Measurements from ENCODE around the gene PCDHGB7.
A peak's percentile ranks its signal among the peaks of the same experiment; 100 is the strongest.
"Not testable (repeated sequence)": the region's sequence is repeated elsewhere in the genome, so short reads cannot be mapped to it uniquely, and the experiment has no call there.

PCDHGB7 gene

GRCh38 chr5:141397756-141398551 is 19.5 kb upstream of the PCDHGB7 start, which contains the start of gene PCDHGB5:
TSS of gene PCDHGB5 (plus strand) at chr5:141397947. CDS start at chr5:141398128, 181 bp downstream.
- not testable (repeated sequence) for DNase-seq (ENCODE audit: low read depth in 2 of 2)

DNA sequence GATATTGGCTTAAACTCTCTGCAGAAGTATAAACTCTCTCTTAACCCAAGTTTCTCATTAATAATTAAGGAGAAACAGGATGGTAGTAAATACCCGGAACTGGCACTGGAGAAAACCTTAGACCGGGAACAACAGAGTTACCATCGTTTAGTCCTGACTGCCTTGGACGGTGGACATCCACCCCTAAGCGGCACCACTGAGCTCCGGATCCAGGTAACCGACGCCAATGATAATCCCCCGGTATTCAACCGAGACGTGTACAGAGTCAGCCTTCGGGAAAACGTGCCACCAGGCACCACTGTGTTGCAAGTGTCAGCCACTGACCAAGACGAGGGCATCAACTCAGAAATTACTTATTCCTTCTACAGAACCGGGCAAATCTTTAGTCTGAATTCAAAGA is 18.9 kb upstream of the PCDHGB7 start:
- no peak for DNase-seq (ENCODE audit: low read depth in 2 of 2)

GRCh38 chr5:141399555-141400258 is 17.8 kb upstream of the PCDHGB7 start:
- no peak for DNase-seq (ENCODE audit: low read depth in 2 of 2)

DNA sequence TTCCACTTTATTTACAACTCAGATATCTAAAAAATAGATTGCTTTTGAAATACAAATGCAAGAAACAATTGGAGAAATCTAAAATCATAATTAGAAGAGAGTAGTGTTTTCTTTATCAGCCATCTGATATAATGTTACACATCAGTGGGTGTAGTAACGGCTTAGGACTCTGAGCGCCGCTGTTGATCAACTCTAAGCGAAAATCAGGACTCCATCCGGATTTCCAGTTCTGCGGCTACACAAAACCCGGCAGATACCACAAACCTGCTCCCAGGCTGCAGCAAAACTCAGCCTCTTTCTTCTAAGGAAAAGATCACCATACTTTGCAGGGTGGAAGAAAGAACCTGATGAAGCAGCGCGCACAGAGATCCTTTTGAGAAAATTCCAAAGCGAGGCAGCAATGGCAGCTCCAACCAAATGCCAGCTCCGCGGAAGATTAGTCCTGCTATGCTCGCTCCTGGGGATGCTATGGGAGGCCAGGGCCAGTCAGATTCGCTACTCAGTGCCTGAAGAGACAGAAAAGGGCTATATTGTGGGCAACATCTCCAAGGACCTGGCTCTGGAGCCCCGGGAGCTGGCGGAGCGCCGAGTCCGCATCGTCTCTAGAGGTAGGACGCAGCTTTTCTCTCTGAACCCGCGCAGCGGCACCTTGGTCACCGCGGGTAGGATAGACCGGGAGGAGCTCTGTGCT is 14.8 kb upstream of the PCDHGB7 start, which contains the start of gene PCDHGA9:
PCDHGA9 (plus strand) TSS at position 226 of the 691 bp plus-strand sequence; CDS start at position 401, 175 bp downstream.
- DNase-seq (ENCODE audit: low read depth in 2 of 2), result no peak

- DNase-seq (ENCODE audit: low read depth in 2 of 2), result no peak
These were observed 14.1 kb upstream of the PCDHGB7 start for GRCh38 chr5:141403387-141403786.

- not testable (repeated sequence) for DNase-seq (ENCODE audit: low read depth in 2 of 2)
These were observed 9.5 kb upstream of the PCDHGB7 start, which contains the start of gene PCDHGB6 for GRCh38 chr5:141407790-141408505. TSS of gene PCDHGB6 (plus strand) at chr5:141408021. CDS start at chr5:141408203, 182 bp downstream.

DNA sequence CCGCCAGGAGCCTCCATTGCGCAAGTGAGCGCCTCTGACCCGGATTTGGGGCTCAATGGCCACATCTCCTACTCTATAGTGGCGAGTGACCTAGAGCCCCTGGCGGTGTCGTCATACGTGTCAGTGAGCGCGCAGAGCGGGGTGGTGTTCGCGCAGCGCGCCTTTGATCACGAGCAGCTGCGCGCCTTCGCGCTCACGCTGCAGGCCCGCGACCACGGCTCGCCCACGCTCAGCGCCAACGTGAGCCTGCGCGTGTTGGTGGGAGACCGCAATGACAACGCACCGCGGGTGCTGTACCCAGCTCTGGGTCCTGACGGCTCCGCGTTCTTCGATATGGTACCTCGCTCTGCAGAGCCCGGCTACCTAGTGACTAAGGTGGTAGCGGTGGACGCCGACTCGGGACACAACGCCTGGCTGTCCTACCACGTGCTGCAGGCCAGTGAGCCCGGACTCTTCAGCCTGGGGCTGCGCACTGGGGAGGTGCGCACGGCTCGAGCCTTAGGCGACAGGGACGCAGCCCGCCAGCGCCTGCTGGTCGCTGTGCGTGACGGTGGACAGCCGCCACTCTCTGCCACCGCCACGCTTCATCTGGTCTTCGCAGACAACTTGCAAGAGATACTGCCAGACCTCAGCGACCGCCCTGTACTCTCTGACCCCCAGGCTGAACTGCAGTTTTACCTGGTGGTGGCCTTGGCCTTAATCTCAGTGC is 7.7 kb upstream of the PCDHGB7 start:
- DNase-seq (ENCODE audit: low read depth in 2 of 2), result no peak

GRCh38 chr5:141411575-141411974 is 5.9 kb upstream of the PCDHGB7 start:
- no peak for DNase-seq (ENCODE audit: low read depth in 2 of 2)

DNA sequence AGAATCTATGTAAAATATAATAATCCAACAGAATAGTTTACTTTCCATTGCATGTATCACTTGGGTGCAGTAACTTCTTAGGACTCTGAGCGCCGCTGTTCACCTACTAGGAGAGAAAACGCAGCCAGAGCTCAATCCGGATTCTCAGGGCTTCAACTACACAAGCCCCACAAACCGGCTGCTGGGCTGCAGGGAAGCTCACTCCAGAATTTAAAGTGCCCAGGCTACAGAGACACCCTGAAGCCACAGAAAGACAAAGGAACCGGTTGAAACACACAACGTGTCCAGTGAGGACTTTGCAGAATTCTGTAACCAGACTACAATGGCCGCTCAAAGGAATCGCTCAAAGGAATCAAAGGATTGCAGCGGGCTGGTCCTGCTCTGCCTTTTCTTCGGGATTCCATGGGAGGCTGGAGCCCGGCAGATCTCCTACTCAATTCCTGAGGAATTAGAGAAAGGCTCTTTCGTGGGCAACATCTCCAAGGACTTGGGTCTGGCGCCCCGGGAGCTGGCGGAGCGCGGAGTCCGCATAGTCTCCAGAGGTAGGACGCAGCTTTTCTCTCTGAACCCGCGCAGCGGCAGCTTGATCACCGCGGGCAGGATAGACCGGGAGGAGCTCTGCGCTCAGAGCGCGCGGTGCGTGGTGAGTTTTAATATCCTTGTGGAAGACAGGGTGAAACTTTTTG is 4.5 kb upstream of the PCDHGB7 start, which contains the start of gene PCDHGA10:
PCDHGA10 (plus strand) TSS at position 134 of the 686 bp plus-strand sequence; CDS start at position 323, 189 bp downstream.
- peak in 1 of 2 experiments; percentile 47 for DNase-seq (ENCODE audit: low read depth in 2 of 2)

DNA sequence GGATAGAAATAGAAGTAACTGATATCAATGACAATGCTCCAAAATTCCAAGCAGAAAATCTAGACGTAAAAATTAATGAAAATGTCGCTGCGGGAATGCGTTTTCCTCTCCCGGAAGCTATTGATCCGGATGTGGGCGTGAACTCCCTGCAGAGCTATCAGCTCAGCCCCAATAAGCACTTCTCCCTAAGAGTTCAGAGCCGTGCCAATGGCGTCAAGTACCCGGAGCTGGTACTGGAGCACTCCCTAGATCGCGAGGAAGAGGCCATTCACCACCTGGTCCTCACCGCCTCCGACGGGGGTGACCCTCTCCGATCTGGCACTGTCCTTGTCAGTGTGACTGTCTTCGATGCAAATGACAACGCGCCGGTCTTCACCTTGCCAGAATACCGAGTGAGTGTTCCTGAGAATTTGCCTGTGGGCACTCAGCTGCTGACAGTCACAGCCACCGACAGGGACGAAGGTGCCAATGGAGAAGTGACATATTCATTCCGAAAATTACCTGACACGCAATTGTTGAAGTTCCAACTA is 3.9 kb upstream of the PCDHGB7 start:
- no peak for DNase-seq (ENCODE audit: low read depth in 2 of 2)

- DNase-seq (ENCODE audit: low read depth in 2 of 2), result not testable (repeated sequence)
These were observed 2.8 kb upstream of the PCDHGB7 start for GRCh38 chr5:141414548-141415274.

DNA sequence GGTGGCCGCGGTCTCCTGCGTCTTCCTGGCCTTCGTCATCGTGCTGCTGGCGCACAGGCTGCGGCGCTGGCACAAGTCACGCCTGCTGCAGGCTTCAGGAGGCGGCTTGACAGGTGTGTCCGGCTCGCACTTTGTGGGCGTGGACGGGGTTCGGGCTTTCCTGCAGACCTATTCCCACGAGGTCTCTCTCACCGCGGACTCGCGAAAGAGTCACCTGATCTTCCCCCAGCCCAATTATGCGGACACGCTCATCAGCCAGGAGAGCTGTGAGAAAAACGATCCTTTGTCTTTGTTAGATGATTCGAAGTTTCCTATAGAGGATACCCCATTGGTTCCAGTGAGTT is 2.2 kb upstream of the PCDHGB7 start:
- not testable (repeated sequence) for DNase-seq (ENCODE audit: low read depth in 2 of 2)

- DNase-seq (ENCODE audit: low read depth in 2 of 2), result no peak
These were observed 1.8 kb downstream of the PCDHGB7 start for GRCh38 chr5:141419074-141419880.

DNA sequence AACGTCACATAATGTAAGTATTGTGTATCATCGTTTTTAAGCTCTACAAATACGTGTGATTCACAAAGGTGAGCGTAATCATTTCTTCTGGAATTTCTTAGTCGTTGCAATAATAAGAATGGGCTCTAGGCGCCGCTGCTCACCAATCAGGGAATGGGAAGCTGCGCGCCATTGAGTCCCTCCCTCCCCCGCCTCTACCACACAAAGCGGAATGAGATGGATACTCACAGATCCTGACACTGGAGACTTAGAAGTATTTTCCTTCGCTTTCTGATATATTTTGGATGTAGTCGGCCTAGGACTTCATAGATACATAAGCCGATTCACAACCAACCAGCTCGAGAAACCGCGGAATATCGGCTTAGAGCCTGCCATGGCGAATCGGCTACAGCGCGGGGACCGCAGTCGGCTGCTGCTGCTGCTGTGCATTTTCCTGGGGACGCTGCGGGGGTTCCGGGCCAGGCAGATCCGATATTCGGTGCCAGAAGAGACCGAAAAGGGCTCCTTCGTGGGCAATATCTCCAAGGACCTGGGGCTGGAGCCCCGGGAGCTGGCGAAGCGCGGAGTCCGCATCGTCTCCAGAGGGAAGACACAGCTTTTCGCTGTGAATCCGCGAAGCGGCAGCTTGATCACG is 3.5 kb downstream of the PCDHGB7 start, which contains the start of gene PCDHGA11:
PCDHGA11 (plus strand) TSS at position 197 of the 634 bp plus-strand sequence; CDS start at position 374, 177 bp downstream.
- peak in 1 of 2 experiments; percentile 41 for DNase-seq (ENCODE audit: low read depth in 2 of 2)

GRCh38 chr5:141421489-141421855 is 4.0 kb downstream of the PCDHGB7 start:
- no peak for DNase-seq (ENCODE audit: low read depth in 2 of 2)

DNA sequence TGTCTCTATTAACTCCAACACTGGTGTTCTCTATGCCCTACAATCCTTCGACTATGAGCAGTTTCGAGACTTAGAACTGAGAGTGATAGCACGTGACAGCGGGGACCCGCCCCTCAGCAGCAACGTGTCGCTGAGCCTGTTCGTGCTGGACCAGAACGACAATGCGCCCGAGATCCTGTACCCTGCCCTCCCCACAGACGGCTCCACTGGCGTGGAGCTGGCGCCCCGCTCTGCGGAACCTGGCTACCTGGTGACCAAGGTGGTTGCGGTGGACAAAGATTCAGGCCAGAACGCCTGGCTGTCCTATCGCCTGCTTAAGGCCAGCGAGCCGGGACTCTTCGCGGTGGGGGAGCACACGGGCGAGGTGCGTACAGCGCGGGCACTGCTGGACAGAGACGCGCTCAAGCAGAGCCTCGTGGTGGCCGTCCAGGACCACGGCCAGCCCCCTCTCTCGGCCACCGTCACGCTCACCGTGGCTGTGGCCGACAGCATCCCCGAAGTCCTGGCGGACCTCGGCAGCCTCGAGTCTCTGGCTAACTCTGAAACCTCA is 5.3 kb downstream of the PCDHGB7 start:
- no peak for DNase-seq (ENCODE audit: low read depth in 2 of 2)

- DNase-seq (ENCODE audit: low read depth in 2 of 2), result no peak
These were observed 10.4 kb downstream of the PCDHGB7 start for GRCh38 chr5:141427783-141428426.
